Ovary (tissue), 9 donors: Measurements from ENCODE around the gene PPM1K. TPM values are rescaled to one million over a fixed set of nuclear protein-coding genes. Genes with fewer than 3 reads are reported as not detected.

ENCODE experiments used
- DNase-seq, 5 donors: peaks; one replicate each; pipeline ENCODE4 v3.0.0-alpha.2; 2019 to 2020
- H3K27ac ChIP-seq, 2 donors: fragments of 200-600 bp; one replicate each; pipeline versions ENCODE4 v1.5.1 to v1.8.0; 2019 to 2022
- H3K27me3 ChIP-seq: fragments of 200-600 bp; one replicate; pipeline ENCODE4 v1.8.0; 2022
- H3K36me3 ChIP-seq: fragments of 200-600 bp; sonication (generic); one replicate; pipeline ENCODE4 v1.5.1; 2019
- H3K4me1 ChIP-seq: one replicate; pipeline ENCODE4 v1.8.1; 2013; ENCODE audit warnings: mild to moderate bottlenecking, moderate library complexity; ENCODE audit not compliant: insufficient read depth
- H3K4me3 ChIP-seq: fragments of 200-600 bp; sonication (generic); one replicate; pipeline ENCODE4 v1.5.1; 2017
- H3K9me3 ChIP-seq, 2 donors: fragments of 200-600 bp in 1 of 2; sonication (generic) in 1 of 2; one replicate each; pipeline versions ENCODE4 v1.5.1 to v1.8.1; 2013 to 2019; ENCODE audit warnings: mild to moderate bottlenecking in 1 of 2, moderate library complexity in 1 of 2
- EP300 ChIP-seq: sonication (generic); formaldehyde crosslinking; IDR thresholded peaks from one replicate; pipeline ENCODE4 v1.6.1; 2017; ENCODE audit warnings: antibody characterized with exemption
- POLR2A ChIP-seq: fragments of 450-650 bp; IDR thresholded peaks from one replicate; pipeline ENCODE4 v1.6.1; 2017; ENCODE audit warnings: antibody characterized with exemption, mild to moderate bottlenecking, moderate library complexity
- WGBS, 3 donors: extraction: QIAGEN DNeasy Blood & Tissue Kit in 1 of 3; methylation state at CpG; one replicate each; pipeline versions ENCODE4 v1.1.5 to v1.1.7; 2013 to 2017; 5-methylcytosine and 5-hydroxymethylcytosine counted together
- intact Hi-C, 4 donors: fragments of 100-400 bp; cut with DNase I; formaldehyde crosslinking; loops; one replicate each; pipeline versions ENCODE4 v1.11.0 to v1.15.1; 2022 to 2023
- polyA plus RNA-seq, 2 donors: library from polyadenylated mRNA; stranded (reverse); fragments of 200-250 nt in 1 of 2; fragments of 350-450 nt in 1 of 2; fragmentation: Illumina TruSeq in 1 of 2; extraction: RNeasy Lipid Tissue Mini Kit (QIAGEN cat#74804) in 1 of 2; gene quantifications; one replicate each; pipeline ENCODE4 v1.2.3, GENCODE V29; 2013 to 2014
- total RNA-seq, 7 donors: library from RNA; depleted of rRNA in 2 of 7; stranded (reverse); fragments of >200 nt in 2 of 7; fragmentation: NEBNext Ultra II Directional in 3 of 7; extraction: Animal tissue kit (Norgen Biotek cat#: 25700) in 3 of 7; gene quantifications; one replicate each; pipeline versions ENCODE4 v1.1.0 to v1.2.4, GENCODE V29; 2016 to 2023
- TF ChIP-seq, protein P1 (sequence below), 3 donors: fragments of 450-650 bp in 2 of 3; fragments of 200-600 bp in 1 of 3; IDR thresholded peaks; one replicate each; pipeline versions ENCODE4 v1.5.1 to v1.8.0; 2016 to 2022; ENCODE audit warnings: antibody characterized with exemption in 3 of 3, mild to moderate bottlenecking in 1 of 3
- donor health status: DM: no; HTN: no; CAD: no; lungs with moderate emphysema.
- donor health status: DM: no; HTN: no; CAD: no.
- donor health status: Bipolar disorder and iron deficiency.
- donor health status: DM: yes; HTN: yes; CAD: no.
- donor health status: DM: no; HTN: no; CAD: no.
- donor health status: DM: yes; HTN: yes; CAD: no.

The PPM1K gene
- total and polyA plus RNA-seq, 9 donors, result 33.6 to 111 (median 50.5) TPM

DNA sequence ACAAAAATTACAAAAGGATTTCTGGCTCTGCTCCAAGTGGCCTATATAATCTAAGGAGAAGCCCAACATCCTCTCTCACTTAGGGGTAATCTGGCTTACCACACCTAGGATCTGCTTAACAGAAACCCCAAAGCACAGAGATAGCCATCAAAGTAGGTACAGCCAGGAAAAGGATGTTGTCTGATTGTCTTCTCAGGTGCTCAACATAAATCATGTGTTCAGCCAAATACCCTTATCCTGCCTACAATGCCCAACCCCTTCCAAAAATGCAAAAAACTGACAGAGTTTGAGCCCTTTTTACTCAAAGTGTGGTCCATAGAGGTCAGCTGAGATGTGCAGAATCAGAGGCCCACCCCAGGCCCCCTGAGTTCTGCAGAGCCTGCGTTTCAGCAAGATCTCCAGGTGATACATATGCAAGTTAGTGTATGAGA lies 53.9 kb downstream of the PPM1K start:
- Histone ChIP-seq H3K36me3 (no peaks in the 10 kb centered on the region), H3K4me1 (peaks cover 6% of the 10 kb centered on the region), H3K4me3 (peak overlapping the region; percentile 41), H3K27ac (peak overlapping the region; percentile 63 to 74), H3K27me3 (no peaks in the 10 kb centered on the region), H3K9me3 (no peaks in the 10 kb centered on the region)
- WGBS, 3 donors, result 16 to 26% (median 18%) methylated on average over 1 of the region's 1 CpG
- no peak for DNase-seq
- TF ChIP-seq POLR2A, result no peak
- no peak for TF ChIP-seq EP300
- TF ChIP-seq, protein P1, sequence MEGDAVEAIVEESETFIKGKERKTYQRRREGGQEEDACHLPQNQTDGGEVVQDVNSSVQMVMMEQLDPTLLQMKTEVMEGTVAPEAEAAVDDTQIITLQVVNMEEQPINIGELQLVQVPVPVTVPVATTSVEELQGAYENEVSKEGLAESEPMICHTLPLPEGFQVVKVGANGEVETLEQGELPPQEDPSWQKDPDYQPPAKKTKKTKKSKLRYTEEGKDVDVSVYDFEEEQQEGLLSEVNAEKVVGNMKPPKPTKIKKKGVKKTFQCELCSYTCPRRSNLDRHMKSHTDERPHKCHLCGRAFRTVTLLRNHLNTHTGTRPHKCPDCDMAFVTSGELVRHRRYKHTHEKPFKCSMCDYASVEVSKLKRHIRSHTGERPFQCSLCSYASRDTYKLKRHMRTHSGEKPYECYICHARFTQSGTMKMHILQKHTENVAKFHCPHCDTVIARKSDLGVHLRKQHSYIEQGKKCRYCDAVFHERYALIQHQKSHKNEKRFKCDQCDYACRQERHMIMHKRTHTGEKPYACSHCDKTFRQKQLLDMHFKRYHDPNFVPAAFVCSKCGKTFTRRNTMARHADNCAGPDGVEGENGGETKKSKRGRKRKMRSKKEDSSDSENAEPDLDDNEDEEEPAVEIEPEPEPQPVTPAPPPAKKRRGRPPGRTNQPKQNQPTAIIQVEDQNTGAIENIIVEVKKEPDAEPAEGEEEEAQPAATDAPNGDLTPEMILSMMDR (IDR thresholded peaks at IDR 0.05), result no peak
- intact Hi-C loops, result no loop called here

DNA sequence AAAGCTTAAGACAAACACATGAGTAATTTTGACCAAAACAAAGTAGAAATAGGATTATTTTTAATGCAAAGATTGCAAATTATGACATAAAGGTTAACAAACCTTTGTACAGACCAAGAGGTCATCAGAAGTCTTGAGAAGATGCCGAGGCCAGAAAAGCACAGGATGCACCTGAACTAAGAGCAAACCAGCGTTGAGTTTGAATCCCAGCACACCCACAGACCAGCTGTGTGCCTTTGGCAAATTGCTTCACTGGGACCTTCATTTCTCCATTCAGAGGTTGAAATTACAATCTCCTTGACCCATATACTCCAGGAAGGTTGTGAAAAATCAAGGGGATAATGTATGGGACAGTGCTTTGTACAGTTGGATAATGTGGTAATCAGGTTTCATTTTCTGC lies 56.6 kb downstream of the PPM1K start:
- Histone ChIP-seq H3K36me3 (no peaks in the 10 kb centered on the region), H3K4me3 (no peak overlapping the region), H3K27me3 (no peaks in the 10 kb centered on the region), H3K27ac (no peak overlapping the region), H3K4me1 (peaks cover 7% of the 10 kb centered on the region), H3K9me3 (no peaks in the 10 kb centered on the region)
- intact Hi-C loops, result loop anchor here in 1 of 4 donors (10.0 kb wide), 1 partner anchor 147 kb away; the partner anchor contains the start of gene HERC6
- DNase-seq, result no peak
- TF ChIP-seq POLR2A (no peak), EP300 (no peak)
- TF ChIP-seq, protein P1 (IDR thresholded peaks at IDR 0.05), result no peak
- WGBS, 3 donors, result 82 to 86% (median 83%) methylated on average over 2 of the region's 2 CpGs

DNA sequence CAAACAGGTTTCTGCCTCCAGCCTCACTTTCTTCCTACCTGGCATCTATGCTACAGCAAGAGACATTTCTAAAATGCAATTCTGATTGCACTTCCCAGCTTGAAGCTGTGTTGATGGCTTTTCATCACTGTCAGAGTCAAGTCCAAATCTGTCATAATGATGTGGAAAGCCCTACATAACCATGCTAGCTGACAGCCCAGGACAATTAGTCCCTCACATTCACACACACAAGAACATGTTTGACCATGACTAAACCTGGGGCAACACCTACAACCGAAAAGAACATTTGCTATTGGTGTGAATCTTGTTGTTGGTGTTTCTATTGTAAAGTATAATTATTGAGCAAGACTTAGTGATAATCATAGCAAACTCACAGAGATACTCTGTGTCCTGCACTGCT lies 58.2 kb downstream of the PPM1K start:
- no peak overlapping the region for H3K4me3 ChIP-seq
- H3K4me1 ChIP-seq, result peaks cover 7% of the 10 kb centered on the region
- no peaks in the 10 kb centered on the region for H3K36me3 ChIP-seq
- no peak for DNase-seq
- no peak overlapping the region for H3K27ac ChIP-seq
- H3K27me3 ChIP-seq, result no peaks in the 10 kb centered on the region
- intact Hi-C loops, result loop anchor here in 1 of 4 donors (10.0 kb wide), 1 partner anchor 149 kb away; the partner anchor contains the start of gene HERC6
- 91 to 97% (median 92%) methylated on average over 1 of the region's 1 CpG for WGBS, 3 donors
- TF ChIP-seq POLR2A, result no peak
- TF ChIP-seq EP300, result no peak
- TF ChIP-seq, protein P1 (IDR thresholded peaks at IDR 0.05), result no peak
- H3K9me3 ChIP-seq, result no peaks in the 10 kb centered on the region

DNA sequence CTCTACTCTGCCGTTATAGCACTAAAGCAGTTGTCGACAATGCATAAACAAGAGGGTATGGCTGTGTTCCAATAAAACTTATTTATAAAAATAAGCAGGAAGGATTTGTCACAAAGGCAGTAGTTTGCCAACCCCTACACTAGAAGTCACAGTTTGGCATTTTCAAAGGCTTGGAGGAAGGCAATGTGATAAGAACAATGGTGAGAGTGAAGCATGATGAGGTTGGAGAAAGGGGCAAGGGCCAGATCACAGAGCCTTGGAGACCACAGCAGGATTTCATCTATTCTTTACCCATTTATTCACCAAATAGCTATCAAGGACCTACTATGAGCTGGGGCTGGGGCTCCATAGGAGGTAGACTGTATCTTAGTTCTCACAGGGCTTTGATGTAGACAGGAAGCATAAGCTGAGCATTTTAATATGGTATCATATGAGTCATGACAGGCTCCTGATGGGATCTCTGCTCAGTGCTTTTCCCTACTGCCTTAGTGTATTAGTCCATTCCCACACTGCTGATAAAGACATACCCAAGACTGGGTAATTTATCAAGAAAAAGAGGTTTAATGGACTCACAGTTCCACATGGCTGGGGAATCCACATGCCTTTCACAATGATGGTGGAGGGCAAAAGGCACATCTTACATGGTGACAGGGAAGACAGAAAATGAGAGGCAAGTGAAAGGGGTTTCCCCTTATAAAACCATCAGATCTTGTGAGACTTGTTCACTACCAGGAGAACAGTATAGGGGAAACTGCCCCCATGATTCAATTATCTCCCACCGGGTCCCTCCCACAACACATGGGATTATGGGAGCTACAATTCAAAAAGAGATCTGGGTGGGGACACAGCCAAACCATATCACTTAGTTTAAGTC lies 58.9 kb downstream of the PPM1K start:
- TF ChIP-seq, protein P1 (IDR thresholded peaks at IDR 0.05), result no peak
- TF ChIP-seq POLR2A, result no peak
- TF ChIP-seq EP300, result no peak
- DNase-seq, result no peak
- Histone ChIP-seq H3K27me3 (no peaks in the 10 kb centered on the region), H3K4me3 (no peak overlapping the region), H3K27ac (no peak overlapping the region), H3K4me1 (peaks cover 6% of the 10 kb centered on the region), H3K9me3 (no peaks in the 10 kb centered on the region), H3K36me3 (no peaks in the 10 kb centered on the region)
- intact Hi-C loops, result loop anchor here in 1 of 4 donors (10.0 kb wide), 1 partner anchor 149 kb away; the partner anchor contains the start of gene HERC6
- 57 to 69% (median 63%) methylated on average over 3 of the region's 3 CpGs for WGBS, 3 donors
